ENCODE measurements around the gene STX17.

Gene STX17

DNA sequence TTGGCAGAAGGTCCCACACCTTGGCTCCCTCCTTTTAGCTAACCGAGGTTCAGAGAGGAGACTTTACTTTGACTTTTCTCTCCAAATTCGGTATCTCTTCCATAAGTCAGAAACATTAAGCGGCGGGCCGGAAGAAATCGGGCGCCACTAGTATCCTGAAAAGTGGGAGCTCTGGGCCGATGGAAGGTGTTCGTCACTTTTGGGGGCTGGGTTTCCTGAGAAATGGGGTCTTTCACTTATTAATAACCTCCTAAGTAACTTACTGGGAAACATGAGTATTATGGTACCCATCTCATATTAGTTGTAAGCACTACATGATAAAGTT, 716 bp downstream of the STX17 start:
- DNase-seq (ENCODE audit: low read depth): no peak

DNA sequence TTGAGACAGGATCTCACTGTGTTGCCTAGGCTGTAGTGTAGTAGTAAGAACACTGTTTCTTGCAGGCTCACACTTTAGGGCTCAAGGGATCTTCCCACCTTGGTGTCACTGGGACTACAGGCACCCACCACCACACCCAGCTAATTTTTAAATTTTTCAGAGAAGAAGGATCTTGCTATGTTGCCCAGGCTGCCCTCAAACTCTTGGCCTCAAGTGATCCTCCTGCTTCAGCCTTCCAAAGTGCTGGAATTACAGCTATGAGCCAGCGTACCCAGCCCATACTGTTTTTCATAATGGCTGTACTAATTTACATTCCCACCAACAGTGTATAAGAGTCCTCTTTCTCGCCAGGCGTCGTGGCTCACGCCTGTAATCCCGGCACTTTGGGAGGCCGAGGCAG, 5.1 kb downstream of the STX17 start:
- no peak for DNase-seq (ENCODE audit: low read depth)

- DNase-seq (ENCODE audit: low read depth): no peak
Measured at GRCh38 chr9:99916650-99917049, 10.2 kb downstream of the STX17 start.

GRCh38 chr9:99918134-99918533, 11.7 kb downstream of the STX17 start:
- DNase-seq (ENCODE audit: low read depth): no peak

- DNase-seq (ENCODE audit: low read depth): no peak
Measured at GRCh38 chr9:99919930-99920329, 13.5 kb downstream of the STX17 start.

- no peak for DNase-seq (ENCODE audit: low read depth)
Measured at GRCh38 chr9:99921875-99922710, 15.6 kb downstream of the STX17 start.

GRCh38 chr9:99922711-99923030, 16.2 kb downstream of the STX17 start:
- DNase-seq (ENCODE audit: low read depth): no peak

DNA sequence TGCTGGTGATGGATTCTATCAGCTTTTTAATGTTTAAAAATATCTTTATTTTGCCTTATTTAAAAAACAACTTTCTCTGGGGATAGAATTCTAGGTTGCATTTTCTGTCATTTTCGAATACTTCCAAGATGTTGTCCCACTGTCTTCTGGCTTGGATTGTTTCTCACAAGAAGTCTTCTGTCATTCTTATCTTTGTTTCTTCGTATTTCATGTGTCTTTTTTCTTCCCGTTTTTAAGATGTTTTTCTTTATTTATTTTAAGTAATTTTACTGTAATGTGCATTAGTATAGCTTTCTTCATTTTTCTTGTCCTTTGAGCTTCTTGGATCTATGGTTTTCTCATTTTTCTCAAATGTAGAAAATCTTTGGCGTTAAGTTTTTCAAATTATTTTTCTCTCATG, 19.1 kb downstream of the STX17 start:
- no peak for DNase-seq (ENCODE audit: low read depth)

DNA sequence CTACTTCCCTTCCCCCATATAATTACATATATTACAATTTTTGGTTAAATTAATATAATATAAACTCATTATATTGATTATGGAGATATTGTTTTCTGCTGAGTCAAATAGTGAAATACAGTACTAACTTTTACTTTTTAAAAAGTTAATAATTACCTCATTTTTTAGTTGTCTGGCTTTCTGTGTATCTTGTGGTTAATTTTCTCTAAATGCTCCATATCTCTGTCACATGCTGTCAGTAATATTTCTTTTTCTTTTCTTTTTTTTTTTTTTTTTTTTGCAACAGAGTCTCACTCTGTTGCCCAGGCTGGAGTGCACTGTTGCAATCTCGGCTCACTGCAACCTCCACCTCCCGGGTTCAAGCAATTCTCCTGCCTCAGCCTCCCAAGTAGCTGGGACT, 23.2 kb downstream of the STX17 start:
- DNase-seq (ENCODE audit: low read depth): no peak

GRCh38 chr9:99931155-99931840, 24.8 kb downstream of the STX17 start:
- DNase-seq (ENCODE audit: low read depth): no peak

DNA sequence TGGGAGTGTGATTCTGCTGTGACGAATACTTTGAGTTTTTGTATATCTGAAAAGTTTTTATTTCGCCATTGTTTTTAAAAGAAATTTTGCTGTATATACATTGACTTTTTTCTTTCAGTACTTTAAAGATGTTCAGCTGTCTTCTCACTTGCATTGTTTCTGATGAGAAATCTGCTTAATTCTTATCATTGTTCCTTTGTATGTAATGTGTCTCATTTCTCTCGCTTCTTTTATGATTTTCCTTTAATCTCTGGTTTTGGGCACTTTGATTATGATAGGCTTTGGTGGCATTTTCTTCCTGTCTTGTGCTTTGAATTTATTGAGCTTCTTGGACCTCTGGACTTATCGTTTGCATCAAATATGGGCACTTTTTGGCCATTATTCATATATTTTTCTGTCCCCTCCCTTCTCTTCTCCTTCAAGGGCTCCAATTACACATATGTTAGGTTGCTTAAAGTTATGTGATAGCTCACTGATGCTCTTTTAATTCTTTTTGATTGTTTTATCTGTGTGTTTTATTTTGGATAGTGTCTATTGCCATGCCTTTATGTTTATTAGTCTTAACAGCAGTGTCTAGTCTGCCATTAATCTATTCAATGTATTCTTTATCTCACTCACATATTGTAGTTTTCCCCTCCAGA, 30.6 kb downstream of the STX17 start:
- no peak for DNase-seq (ENCODE audit: low read depth)

GRCh38 chr9:99947395-99947794, 40.9 kb downstream of the STX17 start:
- DNase-seq (ENCODE audit: low read depth): no peak

DNA sequence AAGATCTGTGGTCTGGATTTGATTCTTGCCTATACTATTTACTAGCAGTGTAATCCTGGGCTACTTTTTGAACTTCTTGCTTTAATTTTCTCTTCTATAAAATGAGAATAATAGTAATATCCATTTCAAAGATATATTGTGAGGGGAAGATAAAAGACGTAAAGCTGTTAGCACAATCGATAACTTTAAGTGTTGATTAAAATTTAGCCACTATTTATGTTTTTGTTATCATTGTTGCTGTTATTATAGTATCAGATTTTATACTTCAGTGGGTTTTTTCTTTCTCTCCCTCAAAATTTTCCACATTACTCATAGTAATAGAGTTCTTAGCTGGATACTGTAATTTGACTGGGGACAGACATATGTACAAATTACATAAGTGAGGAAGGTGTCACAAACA, 42.0 kb downstream of the STX17 start:
- DNase-seq (ENCODE audit: low read depth): no peak

DNA sequence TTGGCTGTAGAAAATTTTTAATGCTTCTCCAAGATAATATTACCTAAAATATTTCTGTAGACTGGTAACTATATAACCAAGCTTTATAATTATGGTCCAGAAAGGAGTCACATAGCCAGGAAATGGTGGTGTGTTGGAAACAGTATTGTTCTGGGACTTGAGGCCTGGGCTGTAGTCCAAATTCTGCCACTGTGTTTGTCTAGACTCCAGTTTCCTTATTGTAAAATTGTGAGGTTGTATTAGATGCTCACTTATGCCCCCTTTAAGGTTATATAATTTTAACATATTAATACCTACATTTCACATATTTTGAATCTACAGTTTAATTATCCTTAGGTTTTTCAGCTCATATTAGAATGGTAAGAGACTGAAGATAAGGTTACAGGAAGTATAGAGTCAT, 42.4 kb downstream of the STX17 start:
- no peak for DNase-seq (ENCODE audit: low read depth)

- DNase-seq (ENCODE audit: low read depth): no peak
Measured at GRCh38 chr9:99953861-99954507, 47.5 kb downstream of the STX17 start.

DNA sequence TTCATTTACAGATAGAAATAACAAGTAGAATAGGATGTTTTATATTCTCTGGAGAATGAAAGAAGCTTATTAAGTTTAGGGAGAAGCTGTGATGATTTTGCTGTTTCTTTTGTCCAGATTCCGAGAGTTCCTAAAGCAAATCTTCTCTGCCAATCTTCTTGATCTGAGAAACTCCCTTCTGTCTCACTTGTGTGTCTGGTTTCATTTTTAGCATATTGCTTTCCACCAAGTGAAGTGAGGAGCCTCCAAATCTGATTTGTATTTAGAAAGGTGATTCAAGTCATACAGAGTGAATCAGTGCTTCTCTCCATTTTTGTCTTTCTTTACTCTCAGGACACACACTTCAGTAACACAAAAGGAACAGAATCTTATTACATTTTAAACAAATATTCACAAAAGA, 48.4 kb downstream of the STX17 start:
- no peak for DNase-seq (ENCODE audit: low read depth)

DNA sequence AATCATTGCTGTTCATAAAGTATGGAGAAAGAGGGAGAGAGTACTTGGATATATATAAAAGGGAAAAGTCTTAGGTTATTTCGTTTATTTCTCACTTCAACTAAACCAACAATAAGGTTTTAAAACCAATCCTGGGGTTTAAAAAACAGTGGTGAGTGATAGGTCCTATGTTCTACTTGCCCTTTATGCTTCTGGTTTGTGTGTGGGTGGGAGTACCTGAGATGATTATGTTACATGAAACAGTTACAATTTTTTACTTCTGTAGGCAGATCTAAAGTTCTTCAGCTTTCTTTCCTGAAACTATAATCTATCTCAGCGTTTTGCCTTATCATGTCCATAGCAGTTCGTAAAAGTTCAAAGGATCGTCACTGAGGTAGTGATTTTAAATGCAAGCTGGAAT, 49.2 kb downstream of the STX17 start:
- DNase-seq (ENCODE audit: low read depth): no peak

DNA sequence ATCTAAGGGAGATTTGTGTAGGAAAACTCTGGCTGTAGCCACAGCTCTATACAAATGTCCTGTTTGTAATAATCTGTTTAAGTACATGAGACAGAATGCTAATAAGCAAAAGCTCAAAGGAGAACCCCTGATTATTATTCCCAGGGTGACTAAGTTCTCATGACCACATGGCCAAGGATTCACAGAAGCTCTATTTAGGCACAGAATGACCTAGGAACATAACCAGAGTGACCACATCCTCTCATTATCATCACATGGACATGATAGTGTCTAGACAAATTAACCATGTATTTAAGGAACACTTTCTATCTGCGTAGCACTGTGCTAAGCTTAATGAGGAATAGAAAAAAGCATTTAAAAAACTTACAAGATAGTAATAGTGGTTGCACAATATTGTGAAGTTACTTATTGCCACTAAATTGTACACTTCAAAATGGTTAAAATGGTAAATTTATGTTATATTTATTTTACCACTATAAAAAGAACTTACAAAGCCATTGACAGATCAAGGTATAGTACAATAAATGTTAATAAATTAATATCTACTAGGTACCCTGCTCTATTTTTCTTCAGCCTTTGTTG, 56.3 kb downstream of the STX17 start:
- no peak for DNase-seq (ENCODE audit: low read depth)

GRCh38 chr9:99964336-99964735, 57.9 kb downstream of the STX17 start:
- DNase-seq (ENCODE audit: low read depth): no peak

DNA sequence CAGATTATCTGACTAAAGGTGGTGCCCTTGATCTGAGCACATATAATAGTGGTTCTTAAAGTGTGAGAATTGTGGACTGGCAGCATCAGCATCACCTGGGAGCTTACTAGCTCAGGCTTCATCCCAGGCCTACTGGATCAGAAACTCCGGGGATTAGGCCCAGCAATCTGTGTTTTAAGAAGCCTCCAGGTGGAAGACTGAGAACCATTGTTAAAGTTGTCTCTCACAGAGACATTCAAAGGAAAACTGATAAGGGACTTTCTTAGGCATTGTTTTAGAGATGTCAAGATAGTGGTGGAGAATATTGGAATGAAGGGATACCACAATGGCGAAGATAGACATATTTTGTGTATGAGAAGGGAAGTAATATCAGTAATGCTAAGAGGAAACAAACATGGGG, 59.5 kb downstream of the STX17 start:
- no peak for DNase-seq (ENCODE audit: low read depth)

- DNase-seq (ENCODE audit: low read depth): peak; percentile 8
Measured at GRCh38 chr9:99966716-99967115, 60.3 kb downstream of the STX17 start.

GRCh38 chr9:99967457-99967856, 61.0 kb downstream of the STX17 start:
- no peak for DNase-seq (ENCODE audit: low read depth)

DNA sequence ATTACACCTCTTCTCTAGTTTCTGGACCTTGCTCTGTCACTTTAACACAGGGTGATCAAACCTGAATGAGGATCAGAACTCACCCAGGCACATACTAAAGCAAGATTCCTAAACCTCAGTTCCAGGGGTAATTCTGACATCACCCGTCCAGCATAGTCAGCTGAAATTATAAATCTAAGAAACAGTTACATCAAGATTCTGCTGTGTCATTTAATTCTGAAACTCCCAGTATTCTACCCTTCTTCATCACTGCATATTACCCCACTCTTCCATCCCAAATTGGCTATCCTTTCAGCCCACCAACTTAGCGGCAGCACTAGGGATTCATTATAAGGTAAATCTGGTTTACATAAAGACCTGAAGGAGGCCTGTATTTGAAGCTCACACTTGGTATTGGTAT, 64.0 kb downstream of the STX17 start:
- no peak for DNase-seq (ENCODE audit: low read depth)

Measured in HS-27A (cell line).